IMR-90 (cell line): ENCODE results near the gene PALLD. TPM values are rescaled to one million over a fixed set of nuclear protein-coding genes. Genes with fewer than 3 reads are reported as not detected.

Source experiments
- ATAC-seq: fragments of 200-7000 bp; cut with Tn5 transposase; 2 replicates; pipeline ENCODE4 v1.9.1; 2020; ENCODE audit warnings: low read depth, mild to moderate bottlenecking, moderate library complexity
- BruUV-seq: library from RNA; stranded (reverse); fragments of 400-500 nt; replicated peaks from 2 replicates; lab custom pipeline; 2021; lab: Mats Ljungman, UMichigan
- CTCF ChIA-PET: fragments of 300-600 bp; formaldehyde crosslinking; extraction: SDS; loops from one replicate; lab custom pipeline; 2021; ENCODE audit warnings: antibody characterized with exemption; lab: Yijun Ruan, JAX
- POLR2A ChIA-PET: fragments of 300-600 bp; sonication (Branson Sonifier 250); formaldehyde crosslinking; loops from one replicate; lab custom pipeline; 2022; ENCODE audit warnings: antibody characterized with exemption; ENCODE audit not compliant: unreplicated experiment; lab: Charles Lee
- DNase-seq: peaks from one replicate; pipeline ENCODE4 v3.0.0; 2013
- H2AFZ ChIP-seq: replicated peaks from 2 replicates; pipeline ENCODE3; 2013; ENCODE audit warnings: low read length, mild to moderate bottlenecking; ENCODE audit not compliant: poor library complexity
- H2AK5ac ChIP-seq: 2 replicates; pipeline ENCODE4 v1.6.1; 2013; ENCODE audit warnings: low read depth, low read length, inconsistent platforms
- H2AK9ac ChIP-seq: replicated peaks from 2 replicates; pipeline ENCODE3; 2013; ENCODE audit warnings: mild to moderate bottlenecking, low read depth, low read length, moderate library complexity; ENCODE audit not compliant: poor library complexity
- H2BK120ac ChIP-seq: 2 replicates; pipeline ENCODE4 v1.6.1; 2013; ENCODE audit warnings: low read depth, low read length, inconsistent platforms
- H2BK15ac ChIP-seq: 3 replicates; pipeline ENCODE4 v1.6.1; 2013; ENCODE audit warnings: low read depth, low read length, inconsistent platforms
- H2BK20ac ChIP-seq: 2 replicates; pipeline ENCODE4 v1.6.1; 2013; ENCODE audit warnings: low read depth, mild to moderate bottlenecking, inconsistent platforms, low read length, moderate library complexity
- H2BK5ac ChIP-seq: 2 replicates; pipeline ENCODE4 v1.6.1; 2013; ENCODE audit warnings: mild to moderate bottlenecking, low read depth, low read length, inconsistent platforms; ENCODE audit not compliant: poor library complexity, severe bottlenecking
- H3K14ac ChIP-seq: replicated peaks from 2 replicates; pipeline ENCODE4 v1.6.1; 2013; ENCODE audit warnings: low read depth, low read length, inconsistent platforms
- H3K18ac ChIP-seq: 2 replicates; pipeline ENCODE4 v1.6.1; 2013; ENCODE audit warnings: low read depth, low read length, control low read depth
- H3K23ac ChIP-seq: 2 replicates; pipeline ENCODE4 v1.6.1; 2013; ENCODE audit warnings: low read depth, low read length, inconsistent platforms
- H3K27ac ChIP-seq: 2 replicates; pipeline ENCODE4 v1.5.1; 2013; ENCODE audit warnings: mild to moderate bottlenecking, control low read depth, low read length; ENCODE audit not compliant: insufficient read depth
- H3K27me3 ChIP-seq: 2 replicates; pipeline ENCODE4 v1.6.1; 2013; ENCODE audit warnings: low read length; ENCODE audit not compliant: control insufficient read depth, insufficient read depth
- H3K36me3 ChIP-seq: 2 replicates; pipeline ENCODE4 v1.6.1; 2013; ENCODE audit warnings: low read length, mixed read lengths; ENCODE audit not compliant: control insufficient read depth, insufficient read depth
- H3K4ac ChIP-seq: 2 replicates; pipeline ENCODE4 v1.6.1; 2013; ENCODE audit warnings: low read depth, low read length, inconsistent platforms
- H3K4me1 ChIP-seq: 2 replicates; pipeline ENCODE4 v1.6.1; 2013; ENCODE audit warnings: low read length, mixed read lengths; ENCODE audit not compliant: control insufficient read depth, insufficient read depth
- H3K4me2 ChIP-seq: 2 replicates; pipeline ENCODE4 v1.6.1; 2013; ENCODE audit warnings: low read depth, mild to moderate bottlenecking, control low read depth, low read length, moderate library complexity
- H3K4me3 ChIP-seq: 2 replicates; pipeline ENCODE4 v1.5.1; 2013; ENCODE audit warnings: low read depth, mild to moderate bottlenecking, control low read depth, low read length, moderate library complexity; ENCODE audit not compliant: insufficient read depth
- H3K56ac ChIP-seq: 2 replicates; pipeline ENCODE4 v1.6.1; 2013; ENCODE audit warnings: low read length, inconsistent platforms; ENCODE audit not compliant: insufficient read depth; ENCODE audit errors: extremely low read depth
- H3K79me1 ChIP-seq, 2 experiments: 2 replicates each; pipeline ENCODE4 v1.6.1; 2013; ENCODE audit warnings: low read length in 2 of 2, inconsistent platforms in 1 of 2, low read depth in 1 of 2
- H3K9ac ChIP-seq: 2 replicates; pipeline ENCODE4 v1.6.1; 2013; ENCODE audit warnings: low read depth, low read length, control low read depth
- H3K9me1 ChIP-seq: 2 replicates; pipeline ENCODE4 v1.6.1; 2013; ENCODE audit warnings: low read length, inconsistent platforms; ENCODE audit not compliant: insufficient read depth
- H3K9me3 ChIP-seq: 2 replicates; pipeline ENCODE4 v1.6.1; 2013; ENCODE audit warnings: low read length; ENCODE audit not compliant: control insufficient read depth, insufficient read depth
- H4K20me1 ChIP-seq: 2 replicates; pipeline ENCODE4 v1.6.1; 2013; ENCODE audit warnings: low read length, inconsistent platforms; ENCODE audit not compliant: insufficient read depth
- H4K5ac ChIP-seq: 2 replicates; pipeline ENCODE4 v1.6.1; 2013; ENCODE audit warnings: mild to moderate bottlenecking, low read depth, low read length, control low read depth
- H4K8ac ChIP-seq, 2 experiments: 2 replicates each; pipeline ENCODE4 v1.6.1; 2013; ENCODE audit warnings: low read depth in 2 of 2, low read length in 2 of 2, control low read depth in 1 of 2, inconsistent platforms in 1 of 2
- H4K91ac ChIP-seq: 2 replicates; pipeline ENCODE4 v1.6.1; 2013; ENCODE audit warnings: low read depth, low read length, inconsistent platforms; ENCODE audit not compliant: insufficient read depth
- USF2 ChIP-seq: fragments of 150-350 bp; IDR thresholded peaks from 2 replicates; pipeline ENCODE4 v1.6.1; 2017; ENCODE audit warnings: mild to moderate bottlenecking, antibody characterized with exemption, low read length, low read depth
- WGBS, 2 experiments: methylation state at CpG; one replicate each; pipeline versions ENCODE4 v1.1.5 to v1.1.7; 2013; ENCODE audit warnings: missing lambda C conversion rate in 2 of 2; ENCODE audit not compliant: insufficient read length in 1 of 2; ENCODE audit errors: extremely low coverage in 2 of 2; 5-methylcytosine and 5-hydroxymethylcytosine counted together
- dilution Hi-C: fragments of 300-500 bp; cut with HindIII; formaldehyde crosslinking; loops from one replicate; pipeline ENCODE4 v1.14.3; 2018; ENCODE audit warnings: low sequenced_read_pairs; ENCODE audit not compliant: unreplicated experiment
- in situ Hi-C: fragments of 300-500 bp; cut with MboI; formaldehyde crosslinking; loops from 3 replicates; pipeline ENCODE4 v1.14.3; 2019; ENCODE audit warnings: low sequenced_read_pairs, inconsistent platforms, mixed read lengths
- intact Hi-C: fragments of 100-400 bp; cut with micrococcal nuclease; formaldehyde crosslinking; loops from 2 replicates; pipeline ENCODE4 v1.10.0; 2022
- polyA plus RNA-seq, 3 experiments: library from polyadenylated mRNA; depleted of rRNA; stranded (reverse); fragments of >200 nt; gene quantifications; 2 replicates each; pipeline ENCODE4 v1.2.3, GENCODE V29; 2012; ENCODE audit warnings: low replicate concordance in 1 of 3
- total RNA-seq: library from RNA; depleted of rRNA; stranded (reverse); fragments of >200 nt; gene quantifications from 2 replicates; pipeline ENCODE4 v1.2.3, GENCODE V29; 2012

The PALLD gene
- total and polyA plus RNA-seq, 2 of the 4 experiments (the other 2 are of a cell fraction) = 91.0 to 91.9 TPM

DNA sequence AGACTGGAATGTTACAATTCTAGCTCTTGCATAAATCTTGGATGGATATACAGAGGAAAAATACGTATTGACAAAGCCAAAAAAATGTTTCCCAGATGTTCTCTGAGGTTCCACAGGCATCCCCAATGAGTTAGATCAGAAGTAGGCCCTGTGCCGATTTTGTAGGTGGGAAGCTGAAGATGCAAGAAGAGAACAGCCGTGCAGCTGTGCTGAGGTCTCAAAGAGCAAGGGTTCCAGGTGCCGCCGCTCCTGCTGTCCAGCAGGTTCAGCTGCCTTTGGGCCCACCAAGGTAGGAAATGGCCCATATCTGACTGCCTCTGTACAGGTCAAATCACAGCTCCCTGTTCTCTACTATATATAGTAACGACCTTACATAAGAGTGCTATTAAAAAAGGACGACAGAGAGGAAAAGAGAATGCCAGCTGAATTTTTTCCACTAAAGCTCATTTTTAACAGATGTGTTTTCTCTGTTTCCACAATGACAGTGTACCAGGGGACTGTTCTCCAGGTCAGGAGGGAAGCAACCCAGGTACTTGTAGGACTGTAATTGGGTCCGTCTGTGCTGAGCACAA is 357.6 kb downstream of the PALLD start:
- CTCF ChIA-PET = interaction anchor here (0.7 kb wide), 1 partner anchor 10 kb away, joined by 5 read pairs; no protein-coding TSS in a partner anchor

More for the DNA sequence above, 357.6 kb downstream of the PALLD start:
- Histone ChIP-seq H3K14ac (no peak overlapping the region), H4K20me1 (peaks cover 52% of the 10 kb centered on the region), H3K56ac (no peak overlapping the region), H2AFZ (no peak overlapping the region), H4K8ac (peak overlapping the region in 1 of 2 experiments; percentile 2; a peak in 1 of 4 replicates), H4K5ac (0 out of 2 replicates have a peak overlapping the region, but pooled peaks have one; percentile 35), H3K18ac (peak overlapping the region; percentile 63; the same call in 1 of the 2 replicates), H3K9me3 (peaks cover 5% of the 10 kb centered on the region; the same call in 1 of the 2 replicates), H2BK15ac (no peak overlapping the region), H3K23ac (peak overlapping the region; percentile 24; the same call in 1 of the 2 replicates), H3K36me3 (peaks cover 30% of the 10 kb centered on the region), H3K4me1 (peaks cover 27% of the 10 kb centered on the region), H3K4ac (peak overlapping the region; percentile 55), H3K4me3 (no peak overlapping the region), H3K4me2 (no peak overlapping the region), H2BK120ac (0 out of 2 replicates have a peak overlapping the region, but pooled peaks have one; percentile 42), H3K79me1 (peaks cover 32 to 75% of the 10 kb centered on the region in 2 experiments), H2BK20ac (peak overlapping the region; percentile 69), H2AK5ac (peak overlapping the region; percentile 18), H3K27ac (peak overlapping the region; percentile 41; the same call in 1 of the 2 replicates), H2AK9ac (no peak overlapping the region), H3K9ac (no peak overlapping the region), H4K91ac (no peak overlapping the region), H3K27me3 (no peaks in the 10 kb centered on the region), H3K9me1 (peaks cover 31% of the 10 kb centered on the region), H2BK5ac (peak overlapping the region; percentile 22)
- intact Hi-C loops = no loop called here
- no peak for TF ChIP-seq USF2
- no peak for DNase-seq
- BruUV-seq = no TSS peak
- POLR2A ChIA-PET = interaction anchor here (0.6 kb wide), 1 partner anchor 345 kb away, joined by 3 read pairs; no protein-coding TSS in a partner anchor
- ATAC-seq = no peak
- dilution Hi-C loops = no loop called here
- in situ Hi-C loops = no loop called here
- 80% methylated on average over 3 of the region's 8 CpGs; no CpG with 5 or more reads in 1 of the 2 experiments for WGBS, 2 experiments
